Cardiac muscle cell (in vitro differentiated cells and primary cell): ENCODE results near the gene KCNMA1. TPM values are rescaled to one million over a fixed set of nuclear protein-coding genes. Genes with fewer than 3 reads are reported as not detected.

ENCODE experiments used
- DNase-seq, 2 donors: peaks; one replicate each; pipeline versions ENCODE4 v3.0.0 to v3.0.0-alpha.2; 2010 to 2017; ENCODE audit warnings: low read depth in 1 of 2, low spot score in 1 of 2
- H3K27ac ChIP-seq: fragments of 200-600 bp; sonication (generic); 2 replicates; pipeline ENCODE4 v1.5.1; 2016
- H3K27me3 ChIP-seq: fragments of 200-600 bp; sonication (generic); 2 replicates; pipeline ENCODE4 v1.6.0; 2016; ENCODE audit warnings: control low read depth
- H3K36me3 ChIP-seq: fragments of 200-600 bp; sonication (generic); 2 replicates; pipeline ENCODE4 v1.5.1; 2016; ENCODE audit warnings: control low read depth
- H3K4me1 ChIP-seq: fragments of 200-600 bp; sonication (generic); 2 replicates; pipeline ENCODE4 v1.8.1; 2017; ENCODE audit warnings: low read depth, mild to moderate bottlenecking, mixed run types
- H3K4me3 ChIP-seq: fragments of 200-600 bp; sonication (generic); 2 replicates; pipeline ENCODE4 v1.5.1; 2016; ENCODE audit warnings: mild to moderate bottlenecking
- H3K9me3 ChIP-seq: fragments of 200-600 bp; sonication (generic); 2 replicates; pipeline ENCODE4 v1.5.1; 2017; ENCODE audit warnings: low read depth, mild to moderate bottlenecking, control low read depth
- polyA plus RNA-seq: library from polyadenylated mRNA; unstranded; fragments of >200 nt; fragmentation: Nextera tagmentation; extraction: Ambion mirVana; gene quantifications from 2 replicates; pipeline ENCODE4 v1.2.1, GENCODE V29; 2016
- total RNA-seq: library from RNA; depleted of rRNA; stranded (reverse); fragments of >200 nt; gene quantifications from 2 replicates; pipeline ENCODE4 v1.2.3, GENCODE V29; 2016
- TF ChIP-seq, protein P1 (sequence below): IDR thresholded peaks from 2 replicates; pipeline ENCODE4 v1.5.1; 2012; ENCODE audit warnings: low read depth, mild to moderate bottlenecking, low read length

The KCNMA1 gene
- total and polyA plus RNA-seq, 2 experiments from 2014 or later, result 1.8 to 1.9 TPM

DNA sequence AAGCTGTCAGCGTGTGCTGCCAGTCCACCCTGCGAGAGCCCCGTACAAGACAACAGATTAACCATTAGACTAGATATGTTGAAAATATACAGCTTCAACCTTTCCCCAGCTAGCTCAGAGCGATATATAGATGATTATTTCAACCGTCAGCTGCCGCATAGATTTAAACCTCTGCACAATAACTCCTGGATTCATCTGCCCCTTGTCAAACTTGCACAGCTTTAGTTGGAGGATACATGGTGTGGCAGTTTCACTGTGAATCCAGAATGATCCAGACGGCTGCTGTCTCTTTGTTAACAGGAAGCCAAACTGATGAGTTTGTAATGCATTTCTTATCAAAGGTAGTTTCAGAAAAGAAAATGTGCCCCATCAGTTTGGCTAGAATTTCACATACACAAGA lies 659.7 kb downstream of the KCNMA1 start:
- TF ChIP-seq, protein P1, sequence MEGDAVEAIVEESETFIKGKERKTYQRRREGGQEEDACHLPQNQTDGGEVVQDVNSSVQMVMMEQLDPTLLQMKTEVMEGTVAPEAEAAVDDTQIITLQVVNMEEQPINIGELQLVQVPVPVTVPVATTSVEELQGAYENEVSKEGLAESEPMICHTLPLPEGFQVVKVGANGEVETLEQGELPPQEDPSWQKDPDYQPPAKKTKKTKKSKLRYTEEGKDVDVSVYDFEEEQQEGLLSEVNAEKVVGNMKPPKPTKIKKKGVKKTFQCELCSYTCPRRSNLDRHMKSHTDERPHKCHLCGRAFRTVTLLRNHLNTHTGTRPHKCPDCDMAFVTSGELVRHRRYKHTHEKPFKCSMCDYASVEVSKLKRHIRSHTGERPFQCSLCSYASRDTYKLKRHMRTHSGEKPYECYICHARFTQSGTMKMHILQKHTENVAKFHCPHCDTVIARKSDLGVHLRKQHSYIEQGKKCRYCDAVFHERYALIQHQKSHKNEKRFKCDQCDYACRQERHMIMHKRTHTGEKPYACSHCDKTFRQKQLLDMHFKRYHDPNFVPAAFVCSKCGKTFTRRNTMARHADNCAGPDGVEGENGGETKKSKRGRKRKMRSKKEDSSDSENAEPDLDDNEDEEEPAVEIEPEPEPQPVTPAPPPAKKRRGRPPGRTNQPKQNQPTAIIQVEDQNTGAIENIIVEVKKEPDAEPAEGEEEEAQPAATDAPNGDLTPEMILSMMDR, result no peak
- H3K36me3 ChIP-seq, result no peaks in the 10 kb centered on the region
- no peaks in the 10 kb centered on the region for H3K27me3 ChIP-seq
- no peaks in the 10 kb centered on the region for H3K9me3 ChIP-seq
- no peak overlapping the region for H3K27ac ChIP-seq
- no peak overlapping the region for H3K4me3 ChIP-seq
- no peaks in the 10 kb centered on the region for H3K4me1 ChIP-seq
- DNase-seq, result no peak

DNA sequence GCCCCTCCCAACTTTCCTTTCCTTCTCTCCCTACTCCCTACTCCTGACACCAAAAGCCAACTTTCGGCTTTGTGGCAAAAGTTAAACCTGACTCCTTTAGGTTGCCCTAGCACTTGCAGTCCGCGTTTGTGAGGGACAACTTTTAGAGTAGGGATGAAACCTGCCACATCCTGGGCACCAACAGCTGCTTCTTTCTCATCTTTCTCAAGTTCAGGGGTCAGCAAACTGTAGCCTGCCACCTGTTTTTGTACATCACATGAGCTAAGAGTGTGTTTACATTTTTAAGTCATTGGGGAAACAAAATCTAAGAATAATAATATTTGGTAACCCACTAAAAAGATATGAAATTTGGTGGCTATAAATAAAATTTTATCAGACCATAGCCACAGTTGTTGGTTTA lies 660.6 kb downstream of the KCNMA1 start:
- H3K36me3 ChIP-seq, result no peaks in the 10 kb centered on the region
- no peaks in the 10 kb centered on the region for H3K9me3 ChIP-seq
- no peak for DNase-seq
- H3K27me3 ChIP-seq, result no peaks in the 10 kb centered on the region
- TF ChIP-seq, protein P1, result no peak
- no peak overlapping the region for H3K27ac ChIP-seq
- H3K4me1 ChIP-seq, result no peaks in the 10 kb centered on the region
- H3K4me3 ChIP-seq, result no peak overlapping the region

DNA sequence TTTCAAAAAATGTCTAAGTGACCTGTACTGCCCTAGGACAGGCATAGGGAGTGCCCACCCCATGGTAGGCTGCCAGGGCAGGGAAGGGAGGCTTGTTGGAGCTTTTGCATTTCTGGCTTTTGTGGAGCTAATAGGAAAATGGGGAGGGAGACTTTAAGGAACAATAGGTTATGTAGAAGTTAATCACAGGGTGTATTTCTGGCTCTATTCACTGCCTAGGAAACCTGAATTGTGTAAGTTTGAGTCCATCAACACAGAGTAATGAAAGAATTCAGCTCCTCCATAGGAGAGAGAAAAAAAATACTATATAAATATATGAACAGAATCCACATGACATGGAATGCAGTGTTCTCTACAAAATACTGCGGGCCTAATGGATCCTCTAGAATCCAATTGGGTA lies 661.5 kb downstream of the KCNMA1 start:
- H3K4me3 ChIP-seq, result no peak overlapping the region
- no peaks in the 10 kb centered on the region for H3K27me3 ChIP-seq
- H3K36me3 ChIP-seq, result no peaks in the 10 kb centered on the region
- no peak for DNase-seq
- H3K27ac ChIP-seq, result no peak overlapping the region
- H3K9me3 ChIP-seq, result no peaks in the 10 kb centered on the region
- TF ChIP-seq, protein P1, result no peak
- no peaks in the 10 kb centered on the region for H3K4me1 ChIP-seq

DNA sequence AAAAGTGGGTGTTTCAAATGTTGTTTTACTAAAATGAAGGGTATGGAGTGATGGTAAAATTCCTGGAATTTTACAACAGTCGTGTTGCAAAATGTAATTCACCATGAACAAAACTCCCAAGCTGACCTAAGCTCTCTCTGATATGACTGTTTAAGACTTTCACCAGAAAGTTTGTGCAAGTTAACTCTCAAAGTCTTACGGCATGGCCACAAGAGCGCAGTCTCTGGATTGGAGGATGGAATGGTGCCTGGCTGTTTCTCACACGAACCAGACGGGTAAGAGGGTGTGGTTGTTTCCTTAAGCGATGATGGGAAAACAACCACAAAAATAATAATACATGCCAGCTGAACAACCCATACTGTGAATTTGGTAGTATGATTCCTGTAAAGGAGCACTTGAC lies 662.5 kb downstream of the KCNMA1 start:
- H3K4me3 ChIP-seq, result no peak overlapping the region
- H3K9me3 ChIP-seq, result no peaks in the 10 kb centered on the region
- H3K4me1 ChIP-seq, result no peaks in the 10 kb centered on the region
- DNase-seq, result no peak
- TF ChIP-seq, protein P1, result no peak
- H3K36me3 ChIP-seq, result no peaks in the 10 kb centered on the region
- H3K27ac ChIP-seq, result no peak overlapping the region
- H3K27me3 ChIP-seq, result no peaks in the 10 kb centered on the region

DNA sequence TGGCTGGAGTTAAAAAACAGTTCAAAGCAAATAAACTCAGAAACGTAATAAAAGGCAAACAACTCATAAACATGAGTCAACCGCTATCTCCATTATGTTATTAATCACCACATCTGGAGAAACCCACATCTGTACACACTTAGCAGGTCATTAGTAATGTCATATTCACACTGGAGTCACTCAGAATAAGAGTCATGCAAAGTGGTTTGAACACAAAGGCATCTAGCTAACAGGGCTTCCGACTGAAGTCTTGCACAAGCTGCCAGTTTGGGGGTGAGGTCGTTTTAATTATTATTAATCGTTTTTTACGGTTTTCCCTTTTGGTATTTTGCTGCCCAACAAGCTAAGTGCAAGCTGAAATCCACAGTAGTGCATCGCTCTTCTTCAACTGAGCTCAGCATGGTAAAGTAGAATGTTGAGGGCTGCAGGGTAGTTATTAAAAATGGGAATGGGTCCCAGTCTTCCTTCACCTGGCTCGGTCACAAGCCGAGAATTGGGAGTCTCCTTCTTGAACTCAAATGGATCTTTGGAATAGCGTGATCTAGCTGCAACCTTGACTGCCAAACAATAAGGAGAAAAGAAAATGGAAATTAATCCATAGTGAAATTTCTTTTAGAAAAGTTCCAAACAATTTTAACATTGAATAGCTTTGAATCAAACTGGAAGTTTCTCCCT lies 663.5 kb downstream of the KCNMA1 start:
- Histone ChIP-seq H3K27ac (no peak overlapping the region), H3K36me3 (no peaks in the 10 kb centered on the region), H3K27me3 (no peaks in the 10 kb centered on the region), H3K4me3 (no peak overlapping the region), H3K9me3 (no peaks in the 10 kb centered on the region), H3K4me1 (no peaks in the 10 kb centered on the region)
- peak in 1 of 2 donors; percentile 9 for DNase-seq
- TF ChIP-seq, protein P1, result no peak
